T-helper 2 cell treated with Interferon-gamma antibody and Interleukin-4, amounts not matched to agents 5 μg/mL and 100 μg/mL, for 36 hours (primary cell): Measurements from ENCODE around the gene AVPR1B.

Experiments
- DNase-seq: peaks from one replicate; pipeline ENCODE4 v3.0.0; 2021; ENCODE audit warnings: low spot score
- H3K27ac Mint-ChIP-seq: one replicate; pipeline ENCODE4 v1.8.0; 2021; ENCODE audit warnings: mild to moderate bottlenecking, mixed read lengths
- H3K27me3 Mint-ChIP-seq: one replicate; pipeline ENCODE4 v1.8.0; 2021; ENCODE audit warnings: low read depth, mixed read lengths
- H3K36me3 Mint-ChIP-seq: one replicate; pipeline ENCODE4 v1.8.0; 2021; ENCODE audit warnings: low read depth, mixed read lengths
- H3K4me1 Mint-ChIP-seq: one replicate; pipeline ENCODE4 v1.8.0; 2021; ENCODE audit warnings: low read depth, mixed read lengths
- H3K4me3 Mint-ChIP-seq: one replicate; pipeline ENCODE4 v1.8.0; 2022; ENCODE audit warnings: mild to moderate bottlenecking, moderate library complexity, mixed read lengths
- H3K9me3 Mint-ChIP-seq: one replicate; pipeline ENCODE4 v1.8.0; 2021; ENCODE audit warnings: mixed read lengths

Gene AVPR1B

DNA sequence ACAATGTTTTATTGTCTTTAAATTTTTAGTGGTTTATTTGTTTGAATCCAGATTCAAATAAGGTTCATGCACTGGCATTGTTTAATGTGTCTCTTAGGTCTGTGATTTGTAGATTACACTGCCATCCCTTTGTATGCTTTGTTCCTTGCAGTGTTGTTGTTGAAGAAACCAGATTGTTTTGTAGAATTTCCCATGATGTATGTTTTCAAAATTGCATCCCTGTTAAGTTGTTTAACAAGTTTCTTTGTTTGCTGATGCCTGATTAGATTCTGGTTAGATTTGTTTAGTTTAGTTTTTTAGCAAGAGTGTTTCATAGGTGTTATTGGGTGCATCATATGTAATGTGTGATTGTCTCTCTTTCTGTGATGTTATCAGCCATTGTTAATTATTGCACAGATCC, 5.5 kb upstream of the AVPR1B start:
- Mint-ChIP-seq H3K27me3 (peaks cover 45% of the 10 kb centered on the region), H3K9me3 (peaks cover 15% of the 10 kb centered on the region), H3K4me1 (peaks cover under 1% of the 10 kb centered on the region), H3K27ac (no peak overlapping the region), H3K36me3 (no peaks in the 10 kb centered on the region), H3K4me3 (no peak overlapping the region)
- DNase-seq: no peak

DNA sequence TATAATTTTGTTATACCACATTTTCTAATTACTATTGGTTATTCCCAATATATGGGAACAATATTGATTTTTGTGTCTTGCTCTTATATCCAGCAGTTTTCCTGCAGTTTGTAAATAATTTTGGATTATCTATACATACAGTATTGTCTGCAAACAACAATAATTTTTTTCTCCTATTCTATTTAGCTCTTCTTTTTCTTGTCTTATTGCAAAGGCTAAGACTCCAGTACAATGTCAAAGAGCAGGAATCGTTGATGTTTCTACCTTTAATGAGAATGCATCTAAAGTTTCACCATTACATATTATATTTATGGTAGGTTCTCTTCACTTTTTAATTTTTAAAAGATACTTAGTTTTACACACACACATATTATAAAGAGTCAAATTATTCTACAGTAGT, 4.1 kb upstream of the AVPR1B start:
- H3K27me3 Mint-ChIP-seq: peaks cover 50% of the 10 kb centered on the region
- peaks cover 15% of the 10 kb centered on the region for H3K9me3 Mint-ChIP-seq
- H3K36me3 Mint-ChIP-seq: no peaks in the 10 kb centered on the region
- H3K27ac Mint-ChIP-seq: no peak overlapping the region
- no peak for DNase-seq
- peaks cover 1% of the 10 kb centered on the region for H3K4me1 Mint-ChIP-seq
- no peak overlapping the region for H3K4me3 Mint-ChIP-seq

GRCh38 chr1:206120406-206120805, 3.2 kb upstream of the AVPR1B start:
- Mint-ChIP-seq H3K4me3 (no peak overlapping the region), H3K36me3 (no peaks in the 10 kb centered on the region), H3K27me3 (peaks cover 52% of the 10 kb centered on the region), H3K4me1 (peaks cover 1% of the 10 kb centered on the region), H3K27ac (no peak overlapping the region), H3K9me3 (peaks cover 15% of the 10 kb centered on the region)
- DNase-seq: no peak

GRCh38 chr1:206116873-206117150, 376 bp downstream of the AVPR1B start:
- DNase-seq: no peak
- Mint-ChIP-seq H3K4me1 (peaks cover 2% of the 10 kb centered on the region), H3K4me3 (no peak overlapping the region), H3K27me3 (peaks cover 61% of the 10 kb centered on the region), H3K27ac (no peak overlapping the region), H3K36me3 (no peaks in the 10 kb centered on the region), H3K9me3 (peaks cover 15% of the 10 kb centered on the region)

DNA sequence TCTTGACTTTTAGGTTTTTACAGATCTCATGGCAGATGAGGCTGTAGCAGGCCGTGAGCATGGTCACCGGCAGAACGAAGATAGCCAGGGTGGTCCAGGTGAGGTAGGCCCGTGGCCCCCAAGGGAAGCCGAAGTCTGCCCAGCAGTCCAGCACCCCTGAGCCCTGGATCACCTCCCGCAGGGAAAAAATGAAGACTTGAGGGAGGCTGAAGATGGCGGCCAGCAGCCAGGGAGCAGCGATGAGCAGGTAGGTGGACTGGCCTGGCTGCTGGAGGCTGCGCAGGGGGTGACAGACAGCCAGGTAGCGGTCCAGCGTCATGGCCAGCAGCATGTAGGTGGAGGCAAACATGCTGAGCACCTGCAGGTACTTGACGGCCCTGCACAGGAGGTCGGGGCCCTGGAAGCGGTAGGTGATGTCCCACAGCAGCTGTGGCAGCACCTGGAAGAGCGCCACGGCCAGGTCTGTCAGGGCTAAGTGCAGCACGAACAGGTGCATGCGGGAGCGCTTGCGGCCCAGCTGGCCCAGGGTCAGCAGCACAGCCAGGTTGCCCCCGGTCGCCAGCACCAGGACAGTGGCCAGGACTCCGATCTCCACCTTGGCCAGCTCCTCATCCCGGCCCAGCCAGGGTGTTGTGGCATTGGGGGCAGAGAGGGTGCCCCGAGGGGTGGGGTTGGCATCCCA, 856 bp downstream of the AVPR1B start:
- peaks cover 63% of the 10 kb centered on the region for H3K27me3 Mint-ChIP-seq
- DNase-seq: no peak
- no peak overlapping the region for H3K4me3 Mint-ChIP-seq
- H3K4me1 Mint-ChIP-seq: peaks cover 2% of the 10 kb centered on the region
- no peaks in the 10 kb centered on the region for H3K36me3 Mint-ChIP-seq
- peaks cover 10% of the 10 kb centered on the region for H3K9me3 Mint-ChIP-seq
- H3K27ac Mint-ChIP-seq: no peak overlapping the region

- H3K27me3 Mint-ChIP-seq: peaks cover 60% of the 10 kb centered on the region
- H3K36me3 Mint-ChIP-seq: no peaks in the 10 kb centered on the region
- H3K4me1 Mint-ChIP-seq: peaks cover 2% of the 10 kb centered on the region
- DNase-seq: no peak
- peaks cover 5% of the 10 kb centered on the region for H3K9me3 Mint-ChIP-seq
- no peak overlapping the region for H3K27ac Mint-ChIP-seq
- H3K4me3 Mint-ChIP-seq: no peak overlapping the region
Observed at GRCh38 chr1:206115791-206116190, 1.4 kb downstream of the AVPR1B start.

GRCh38 chr1:206114692-206115640, 2.2 kb downstream of the AVPR1B start:
- Mint-ChIP-seq H3K27me3 (peaks cover 54% of the 10 kb centered on the region), H3K4me1 (peaks cover 2% of the 10 kb centered on the region), H3K27ac (no peak overlapping the region), H3K36me3 (no peaks in the 10 kb centered on the region), H3K9me3 (no peaks in the 10 kb centered on the region), H3K4me3 (no peak overlapping the region)
- no peak for DNase-seq

DNA sequence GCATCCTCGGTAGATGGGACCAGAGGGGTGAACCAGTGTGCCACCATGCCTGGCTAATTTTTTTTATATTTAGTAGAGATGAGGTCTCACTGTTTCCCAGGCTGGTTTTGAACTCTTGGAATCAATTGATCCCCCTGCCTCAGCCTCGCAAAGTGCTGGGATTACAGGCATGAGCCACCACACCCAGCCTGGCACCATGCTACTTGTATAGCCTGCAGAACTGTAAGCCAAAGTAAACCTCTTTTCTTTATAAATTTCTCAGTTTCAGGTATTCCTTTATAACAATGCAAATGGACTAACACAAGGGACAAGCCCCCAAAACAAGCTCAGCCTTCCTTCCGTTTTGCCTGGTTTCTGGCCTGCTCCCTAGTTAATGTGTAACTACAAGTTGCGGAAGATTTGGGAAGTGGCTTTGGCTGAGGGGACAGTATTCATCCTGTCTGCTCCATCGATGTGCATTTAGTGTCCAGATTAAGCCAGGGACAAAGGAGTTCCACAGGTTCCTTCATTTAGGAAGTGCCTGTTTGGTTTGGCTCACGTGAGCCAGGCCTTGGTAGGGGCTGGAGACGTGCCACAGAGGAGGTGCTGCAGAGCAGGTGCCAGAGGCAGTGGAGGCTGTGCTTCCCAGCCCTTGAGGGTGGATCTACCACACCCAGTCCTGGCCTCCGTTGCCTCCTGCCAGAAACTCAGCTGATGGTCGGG, 4.4 kb downstream of the AVPR1B start:
- DNase-seq: no peak
- peaks cover 2% of the 10 kb centered on the region for H3K4me1 Mint-ChIP-seq
- H3K9me3 Mint-ChIP-seq: no peaks in the 10 kb centered on the region
- no peak overlapping the region for H3K4me3 Mint-ChIP-seq
- peaks cover 42% of the 10 kb centered on the region for H3K27me3 Mint-ChIP-seq
- no peaks in the 10 kb centered on the region for H3K36me3 Mint-ChIP-seq
- H3K27ac Mint-ChIP-seq: no peak overlapping the region

DNA sequence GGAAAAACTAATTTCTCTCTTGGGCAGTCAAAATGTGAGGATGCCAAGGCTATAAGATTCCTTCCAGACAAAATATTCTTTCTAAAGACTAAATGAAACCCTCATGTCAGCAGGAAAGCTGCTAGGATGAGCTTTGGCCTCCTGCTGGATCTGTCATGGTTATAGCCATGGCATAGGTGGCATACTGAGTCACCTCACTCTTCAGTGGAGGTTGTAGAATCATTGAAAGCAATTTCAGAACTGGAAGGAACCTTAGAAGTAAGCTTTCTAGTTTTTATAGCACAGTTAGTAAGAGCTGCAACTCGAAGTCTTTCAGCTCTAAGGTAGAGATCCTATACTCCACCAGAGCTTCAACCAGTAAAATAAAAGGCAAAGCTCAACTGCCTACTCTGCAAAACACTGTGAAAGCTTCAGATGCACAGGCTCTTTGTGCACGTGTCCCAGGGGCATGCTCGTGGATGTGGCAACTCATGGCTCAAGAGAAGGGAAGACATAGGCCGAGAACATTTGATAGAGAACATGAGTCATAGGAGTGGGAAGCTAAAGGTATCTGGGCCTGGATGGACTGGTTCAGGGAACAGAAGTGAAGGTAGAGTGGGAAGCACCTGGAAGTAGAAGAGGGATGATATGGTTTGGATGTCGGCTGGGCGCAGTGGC, 5.8 kb downstream of the AVPR1B start:
- H3K4me3 Mint-ChIP-seq: no peak overlapping the region
- peaks cover 1% of the 10 kb centered on the region for H3K4me1 Mint-ChIP-seq
- H3K27me3 Mint-ChIP-seq: peaks cover 32% of the 10 kb centered on the region
- H3K27ac Mint-ChIP-seq: no peak overlapping the region
- H3K36me3 Mint-ChIP-seq: no peaks in the 10 kb centered on the region
- H3K9me3 Mint-ChIP-seq: no peaks in the 10 kb centered on the region
- DNase-seq: no peak

- DNase-seq: no peak
- no peaks in the 10 kb centered on the region for H3K36me3 Mint-ChIP-seq
- H3K4me3 Mint-ChIP-seq: no peak overlapping the region
- H3K27me3 Mint-ChIP-seq: peaks cover 28% of the 10 kb centered on the region
- peaks cover 1% of the 10 kb centered on the region for H3K4me1 Mint-ChIP-seq
- H3K27ac Mint-ChIP-seq: no peak overlapping the region
- H3K9me3 Mint-ChIP-seq: no peaks in the 10 kb centered on the region
Observed at GRCh38 chr1:206110820-206111219, 6.4 kb downstream of the AVPR1B start.

GRCh38 chr1:206110161-206110560, 7.0 kb downstream of the AVPR1B start:
- Mint-ChIP-seq H3K4me1 (peaks cover 1% of the 10 kb centered on the region), H3K9me3 (no peaks in the 10 kb centered on the region), H3K4me3 (no peak overlapping the region), H3K27ac (no peak overlapping the region), H3K36me3 (no peaks in the 10 kb centered on the region), H3K27me3 (peaks cover 21% of the 10 kb centered on the region)
- DNase-seq: no peak

DNA sequence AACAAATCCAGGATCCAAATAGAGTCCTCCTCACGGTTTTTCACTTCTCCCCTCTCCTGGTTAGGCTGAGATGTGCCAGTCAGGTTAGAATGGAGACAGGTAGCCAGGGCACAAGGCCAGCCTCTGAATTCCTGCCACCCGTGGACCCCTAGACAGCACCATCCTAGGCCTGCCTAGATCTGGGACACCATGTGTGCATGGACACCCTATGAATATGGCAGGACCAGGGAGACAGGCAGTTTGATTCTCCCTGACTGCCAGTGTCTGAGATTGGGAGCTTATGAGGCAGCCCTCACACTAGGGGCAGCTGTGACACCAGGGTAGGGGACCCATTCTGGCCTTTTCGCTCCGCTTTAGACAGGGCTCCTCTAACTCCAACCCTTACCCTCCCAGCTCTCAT, 7.5 kb downstream of the AVPR1B start:
- H3K27ac Mint-ChIP-seq: no peak overlapping the region
- peaks cover 17% of the 10 kb centered on the region for H3K27me3 Mint-ChIP-seq
- H3K9me3 Mint-ChIP-seq: no peaks in the 10 kb centered on the region
- no peak overlapping the region for H3K4me3 Mint-ChIP-seq
- no peaks in the 10 kb centered on the region for H3K36me3 Mint-ChIP-seq
- no peaks in the 10 kb centered on the region for H3K4me1 Mint-ChIP-seq
- no peak for DNase-seq

DNA sequence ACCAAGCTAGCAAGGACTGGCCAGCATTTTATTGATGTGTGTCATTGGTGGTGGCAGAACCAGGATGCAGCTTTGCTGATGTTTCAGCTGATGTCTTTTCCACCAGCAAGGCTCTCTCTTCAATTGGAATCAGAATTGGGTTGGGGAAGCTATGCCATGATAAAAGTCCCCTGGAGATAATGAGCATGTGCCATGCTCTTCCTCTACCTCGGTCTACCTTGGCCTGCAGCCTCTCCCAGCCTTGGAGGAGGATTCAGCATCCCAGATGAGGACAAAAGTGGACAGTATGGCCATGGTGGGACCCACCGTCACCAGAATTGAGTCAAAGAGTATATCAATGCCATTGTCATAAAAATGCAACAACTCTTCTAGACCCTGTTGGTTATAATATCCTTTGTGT, 8.6 kb downstream of the AVPR1B start:
- no peak overlapping the region for H3K4me3 Mint-ChIP-seq
- no peaks in the 10 kb centered on the region for H3K4me1 Mint-ChIP-seq
- no peaks in the 10 kb centered on the region for H3K9me3 Mint-ChIP-seq
- peaks cover 15% of the 10 kb centered on the region for H3K27me3 Mint-ChIP-seq
- no peaks in the 10 kb centered on the region for H3K36me3 Mint-ChIP-seq
- H3K27ac Mint-ChIP-seq: no peak overlapping the region
- DNase-seq: no peak

- H3K27ac Mint-ChIP-seq: no peak overlapping the region
- no peak for DNase-seq
- peaks cover 16% of the 10 kb centered on the region for H3K27me3 Mint-ChIP-seq
- no peaks in the 10 kb centered on the region for H3K4me1 Mint-ChIP-seq
- no peak overlapping the region for H3K4me3 Mint-ChIP-seq
- H3K36me3 Mint-ChIP-seq: no peaks in the 10 kb centered on the region
- no peaks in the 10 kb centered on the region for H3K9me3 Mint-ChIP-seq
Observed at GRCh38 chr1:206107168-206107544, 10.0 kb downstream of the AVPR1B start.
